ENCODE data around the gene FCRL1. TPM values are rescaled to one million over a fixed set of nuclear protein-coding genes. Genes with fewer than 3 reads are reported as not detected.

Gene FCRL1
- total and polyA plus RNA-seq, 2 of the 8 experiments (the other 6 are each of a cell fraction or from before 2014, with no cell fraction given) = not detected

GRCh38 chr1:157844089-157844830 is 24.3 kb upstream of the FCRL1 start:
- CTCF ChIA-PET (ENCODE audit: partially characterized antibody) = interaction anchor here (0.6 to 1.2 kb wide), 3 partner anchors 14 to 117 kb away, joined by 3 to 4 read pairs (median 3); no protein-coding TSS in a partner anchor
- H3K4me3 ChIP-seq (ENCODE audit: extremely low read depth in 1 of 4, insufficient read depth in 2 of 4, low read depth in 3 of 4, low read length in 4 of 4) = no peak overlapping the region
- H2BK12ac ChIP-seq (ENCODE audit: low read depth, low read length) = no peak overlapping the region
- H4K20me1 ChIP-seq (replicated peaks in 1 of 2; ENCODE audit: control insufficient read depth in 1 of 2, insufficient read depth in 2 of 2, low read length in 2 of 2) = no peaks in the 10 kb centered on the region
- no peaks in the 10 kb centered on the region for H3K79me2 ChIP-seq (ENCODE audit: control insufficient read depth in 1 of 2, insufficient read depth in 2 of 2, low read length in 2 of 2)
- H3K36me3 ChIP-seq (ENCODE audit: control insufficient read depth in 2 of 4, insufficient read depth in 4 of 4, low read length in 3 of 4) = no peaks in the 10 kb centered on the region
- H4K91ac ChIP-seq (replicated peaks; ENCODE audit: insufficient read length, low read length) = no peak overlapping the region
- H3K4me2 ChIP-seq (ENCODE audit: insufficient read depth in 1 of 2, low read depth in 2 of 2, low read length in 2 of 2) = no peak overlapping the region
- DNase-seq (ENCODE audit: low read depth in 1 of 2, low spot score in 2 of 2) = no peak
- H3K9ac ChIP-seq (replicated peaks in 1 of 4; ENCODE audit: extremely low read depth in 1 of 4, low read depth in 3 of 4, low read length in 3 of 4) = no peak overlapping the region
- POLR2A ChIA-PET (ENCODE audit: partially characterized antibody) = no interaction called here
- H3K4me1 ChIP-seq (replicated peaks in 1 of 4; ENCODE audit: control insufficient read depth in 3 of 4, insufficient read depth in 4 of 4, low read length in 3 of 4) = no peaks in the 10 kb centered on the region
- no peak overlapping the region for H4K8ac ChIP-seq (ENCODE audit: extremely low read depth, insufficient read depth, low read length)
- H2BK120ac ChIP-seq (replicated peaks; ENCODE audit: low read depth, low read length) = no peak overlapping the region
- H3K27ac ChIP-seq (ENCODE audit: low read depth, low read length) = no peak overlapping the region
- H3K27me3 ChIP-seq (replicated peaks in 1 of 4; ENCODE audit: control insufficient read depth in 3 of 4, extremely low read depth in 1 of 4, insufficient read depth in 3 of 4, low read length in 3 of 4) = no peaks in the 10 kb centered on the region
- no peak overlapping the region for H4K5ac ChIP-seq (ENCODE audit: insufficient read length, low read depth, low read length)
- no peak overlapping the region for H3K18ac ChIP-seq (ENCODE audit: extremely low read depth, low read length)
- no peak overlapping the region for H3K14ac ChIP-seq (ENCODE audit: insufficient read length)
- H2BK20ac ChIP-seq (ENCODE audit: low read length) = no peak overlapping the region
- TF ChIP-seq NRF1 (IDR thresholded peaks at IDR 0.05; ENCODE audit: low read depth, low read length) (no peak), POLR2AphosphoS5 (IDR thresholded peaks at IDR 0.05; ENCODE audit: low read depth, low read length) (no peak), MAFK (IDR thresholded peaks at IDR 0.05; ENCODE audit: low read depth, low read length) (no peak)
- no peak overlapping the region for H2AFZ ChIP-seq (ENCODE audit: low read length)
- WGBS, 2 experiments (ENCODE audit: extremely low coverage in 1 of 2, insufficient coverage in 1 of 2, insufficient read length in 1 of 2, insufficient replicate concordance in 2 of 2, low coverage in 1 of 2, low lambda C conversion rate in 2 of 2, missing lambda C conversion rate in 1 of 2) = 80% methylated on average over 4 of the region's 4 CpGs; no CpG with 5 or more reads in 1 of the 2 experiments
- H3K4ac ChIP-seq (replicated peaks; ENCODE audit: insufficient read length, low read depth, low read length) = no peak overlapping the region
- no peak overlapping the region for H2BK15ac ChIP-seq (ENCODE audit: low read length)
- H2BK5ac ChIP-seq (ENCODE audit: low read depth, low read length) = no peak overlapping the region
- no peak for FAIRE-seq
- no peak overlapping the region for H2AK5ac ChIP-seq (ENCODE audit: low read depth, low read length)
- H3K23me2 ChIP-seq (ENCODE audit: low read depth, low read length) = no peaks in the 10 kb centered on the region
- H3K23ac ChIP-seq (ENCODE audit: insufficient read length) = no peak overlapping the region
- no peak overlapping the region for H3K56ac ChIP-seq (replicated peaks; ENCODE audit: insufficient read length, low read depth, low read length)
- no peaks in the 10 kb centered on the region for H3K79me1 ChIP-seq (ENCODE audit: low read depth, low read length)
- H3K9me3 ChIP-seq (ENCODE audit: insufficient read depth in 2 of 2, low read depth in 1 of 2, low read length in 1 of 2) = no peaks in the 10 kb centered on the region

All from H1 (cell line).